GM13976 (cell line): ENCODE results near the gene QKI.

Experiments
- DNase-seq: peaks from one replicate; pipeline ENCODE4 v3.0.0; 2012; ENCODE audit warnings: low spot score
- in situ Hi-C: fragments of 300-500 bp; cut with MboI; formaldehyde crosslinking; loops from one replicate; pipeline ENCODE4 v1.12.0; 2022; ENCODE audit warnings: low sequenced_read_pairs, mixed read lengths, inconsistent platforms; ENCODE audit not compliant: unreplicated experiment
- TF ChIP-seq, protein P1 (sequence below): IDR thresholded peaks from 2 replicates; pipeline ENCODE4 v1.5.1; 2012; ENCODE audit warnings: borderline replicate concordance, mild to moderate bottlenecking; ENCODE audit not compliant: insufficient read depth; ENCODE audit errors: extremely low read depth, missing control alignments, control extremely low read depth

The QKI gene

DNA sequence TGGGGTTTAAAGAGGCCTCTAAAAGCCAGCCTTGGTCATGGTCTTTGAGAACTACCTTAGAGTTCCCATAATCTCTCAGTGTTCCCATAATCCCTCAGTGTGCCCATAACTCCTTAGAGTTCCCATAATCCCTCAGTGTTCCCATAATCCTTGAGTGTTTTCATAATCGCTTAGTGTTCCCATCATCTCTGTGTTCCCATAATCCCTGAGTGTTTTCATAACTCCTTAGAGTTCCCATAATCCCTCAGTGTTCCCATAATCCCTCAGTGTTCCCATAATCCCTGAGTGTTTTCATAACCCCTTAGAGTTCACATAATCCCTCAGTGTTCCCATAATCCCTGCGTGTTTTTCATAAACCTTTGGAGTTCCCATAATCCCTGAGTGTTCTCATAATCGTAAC is 199.2 kb downstream of the QKI start:
- in situ Hi-C loops = no loop called here
- TF ChIP-seq, protein P1, sequence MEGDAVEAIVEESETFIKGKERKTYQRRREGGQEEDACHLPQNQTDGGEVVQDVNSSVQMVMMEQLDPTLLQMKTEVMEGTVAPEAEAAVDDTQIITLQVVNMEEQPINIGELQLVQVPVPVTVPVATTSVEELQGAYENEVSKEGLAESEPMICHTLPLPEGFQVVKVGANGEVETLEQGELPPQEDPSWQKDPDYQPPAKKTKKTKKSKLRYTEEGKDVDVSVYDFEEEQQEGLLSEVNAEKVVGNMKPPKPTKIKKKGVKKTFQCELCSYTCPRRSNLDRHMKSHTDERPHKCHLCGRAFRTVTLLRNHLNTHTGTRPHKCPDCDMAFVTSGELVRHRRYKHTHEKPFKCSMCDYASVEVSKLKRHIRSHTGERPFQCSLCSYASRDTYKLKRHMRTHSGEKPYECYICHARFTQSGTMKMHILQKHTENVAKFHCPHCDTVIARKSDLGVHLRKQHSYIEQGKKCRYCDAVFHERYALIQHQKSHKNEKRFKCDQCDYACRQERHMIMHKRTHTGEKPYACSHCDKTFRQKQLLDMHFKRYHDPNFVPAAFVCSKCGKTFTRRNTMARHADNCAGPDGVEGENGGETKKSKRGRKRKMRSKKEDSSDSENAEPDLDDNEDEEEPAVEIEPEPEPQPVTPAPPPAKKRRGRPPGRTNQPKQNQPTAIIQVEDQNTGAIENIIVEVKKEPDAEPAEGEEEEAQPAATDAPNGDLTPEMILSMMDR = no peak
- no peak for DNase-seq

DNA sequence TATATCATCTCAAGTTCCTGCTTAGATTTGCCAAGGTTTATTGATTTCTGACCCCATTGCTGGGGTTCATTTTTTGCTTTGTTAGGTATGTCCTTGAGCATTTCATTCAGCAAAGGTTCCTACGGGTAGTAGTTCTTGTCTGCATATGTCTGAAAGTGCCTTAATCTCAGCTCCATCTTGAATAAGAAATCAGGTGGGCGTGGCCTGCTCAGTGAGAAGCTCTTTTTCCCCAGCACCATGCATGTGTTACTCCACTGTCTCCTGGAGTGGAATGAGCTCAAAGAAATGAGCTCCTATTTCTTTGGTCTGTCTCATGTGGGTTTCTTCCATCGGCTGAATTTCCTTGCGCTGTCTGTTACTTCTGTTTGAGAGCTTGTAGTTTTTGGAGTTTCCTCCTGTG is 201.9 kb downstream of the QKI start:
- DNase-seq = no peak
- TF ChIP-seq, protein P1 = no peak
- in situ Hi-C loops = no loop called here

DNA sequence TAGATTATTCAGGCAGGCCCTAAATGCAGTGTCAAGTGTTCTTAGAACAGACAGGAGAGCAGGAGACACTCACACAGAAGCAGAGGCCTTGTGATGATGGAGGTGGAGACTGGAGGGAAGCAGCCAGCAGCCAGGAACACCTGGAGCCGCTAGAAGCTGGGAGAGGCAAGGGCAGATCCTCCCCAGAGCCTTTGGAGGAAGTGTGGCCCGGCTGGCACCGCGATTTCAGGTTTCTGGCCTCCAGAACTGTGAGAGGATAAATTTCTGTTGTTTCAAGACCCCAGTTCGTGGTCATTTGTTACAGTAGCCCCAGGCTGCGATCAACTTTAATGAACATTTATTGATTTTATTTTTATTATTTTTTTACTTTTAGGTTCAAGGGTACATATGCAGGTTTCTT is 203.0 kb downstream of the QKI start:
- TF ChIP-seq, protein P1 = no peak
- DNase-seq = no peak
- in situ Hi-C loops = no loop called here

DNA sequence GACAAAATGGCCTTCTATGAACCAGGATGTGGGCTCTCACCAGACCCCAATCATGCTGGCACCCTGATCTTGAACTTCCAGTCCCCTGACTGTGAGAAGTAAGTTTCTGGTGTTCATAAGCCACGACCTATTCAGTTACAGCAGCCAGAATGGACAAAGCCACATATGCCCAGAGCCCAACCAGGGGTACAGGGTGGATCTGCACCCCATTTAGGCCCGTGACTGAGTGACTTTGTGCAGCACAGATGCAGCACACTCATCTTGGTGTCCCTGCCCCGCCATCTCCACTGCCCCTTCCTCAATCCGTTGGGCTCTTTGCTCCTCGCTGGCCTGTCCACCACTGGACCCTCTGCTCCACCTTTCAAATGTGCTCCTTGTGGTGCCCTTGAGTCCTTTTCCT is 205.6 kb downstream of the QKI start:
- TF ChIP-seq, protein P1 = no peak
- no peak for DNase-seq
- in situ Hi-C loops = no loop called here

DNA sequence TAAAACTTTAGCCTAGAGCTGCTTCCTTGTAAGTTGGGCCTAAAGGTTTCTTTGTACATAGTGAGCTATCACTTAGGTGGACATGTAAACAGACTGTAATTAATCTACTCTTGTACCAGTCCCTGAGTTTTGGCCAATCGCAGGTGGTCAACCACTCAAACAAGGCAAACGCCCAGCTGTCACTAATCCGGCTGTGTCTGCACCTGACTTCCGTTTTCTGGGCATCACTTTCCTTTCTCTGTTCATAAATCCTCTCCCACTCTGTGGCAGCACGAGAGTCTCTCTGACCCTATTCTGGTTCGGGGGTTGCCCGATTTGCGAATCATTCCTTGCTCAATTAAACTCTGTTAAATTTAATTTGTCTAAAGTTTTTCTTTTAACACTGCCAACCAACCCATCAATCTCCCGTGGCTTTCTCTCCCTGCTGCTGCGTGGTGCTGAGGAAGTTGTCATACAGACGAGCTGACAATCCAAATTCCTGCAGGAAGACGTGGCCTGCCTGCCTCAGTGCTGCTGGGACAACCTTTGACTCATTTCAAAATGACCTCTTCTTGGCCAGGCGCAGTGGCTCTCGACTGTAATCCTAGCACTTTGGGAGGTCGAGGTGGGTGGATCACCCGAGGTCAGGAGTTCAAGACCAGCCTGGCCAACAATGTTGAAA is 206.3 kb downstream of the QKI start:
- TF ChIP-seq, protein P1 = no peak
- no peak for DNase-seq
- in situ Hi-C loops = no loop called here

DNA sequence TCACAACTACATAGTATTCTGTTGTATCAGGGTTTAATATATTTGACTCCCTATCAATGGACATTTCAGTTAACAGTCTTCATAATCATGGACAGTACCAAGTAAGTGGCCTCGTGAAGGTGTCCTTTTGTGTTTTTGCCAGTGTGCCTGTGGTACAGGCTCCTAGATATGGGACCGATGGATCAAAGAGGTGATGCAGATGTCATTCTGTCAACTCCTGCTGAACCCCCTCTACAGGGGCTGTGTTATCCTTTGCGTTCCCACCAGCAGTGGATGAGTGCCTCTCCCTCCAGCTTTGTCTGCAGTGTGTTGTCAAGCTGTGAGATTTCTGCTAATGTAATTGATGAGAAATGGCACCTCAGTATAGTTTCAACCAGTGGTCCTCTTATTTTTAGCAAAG is 210.7 kb downstream of the QKI start:
- in situ Hi-C loops = no loop called here
- DNase-seq = no peak
- TF ChIP-seq, protein P1 = no peak
